Measurements from ENCODE around the gene SUMF2. TPM values are rescaled to one million over a fixed set of nuclear protein-coding genes. Genes with fewer than 3 reads are reported as not detected.
"Not testable (repeated sequence)": the region's sequence is repeated elsewhere in the genome, so short reads cannot be mapped to it uniquely, and the experiment has no call there.

Gene SUMF2
- total RNA-seq, 1 donor from 2014 or later, result 59.3 TPM

DNA sequence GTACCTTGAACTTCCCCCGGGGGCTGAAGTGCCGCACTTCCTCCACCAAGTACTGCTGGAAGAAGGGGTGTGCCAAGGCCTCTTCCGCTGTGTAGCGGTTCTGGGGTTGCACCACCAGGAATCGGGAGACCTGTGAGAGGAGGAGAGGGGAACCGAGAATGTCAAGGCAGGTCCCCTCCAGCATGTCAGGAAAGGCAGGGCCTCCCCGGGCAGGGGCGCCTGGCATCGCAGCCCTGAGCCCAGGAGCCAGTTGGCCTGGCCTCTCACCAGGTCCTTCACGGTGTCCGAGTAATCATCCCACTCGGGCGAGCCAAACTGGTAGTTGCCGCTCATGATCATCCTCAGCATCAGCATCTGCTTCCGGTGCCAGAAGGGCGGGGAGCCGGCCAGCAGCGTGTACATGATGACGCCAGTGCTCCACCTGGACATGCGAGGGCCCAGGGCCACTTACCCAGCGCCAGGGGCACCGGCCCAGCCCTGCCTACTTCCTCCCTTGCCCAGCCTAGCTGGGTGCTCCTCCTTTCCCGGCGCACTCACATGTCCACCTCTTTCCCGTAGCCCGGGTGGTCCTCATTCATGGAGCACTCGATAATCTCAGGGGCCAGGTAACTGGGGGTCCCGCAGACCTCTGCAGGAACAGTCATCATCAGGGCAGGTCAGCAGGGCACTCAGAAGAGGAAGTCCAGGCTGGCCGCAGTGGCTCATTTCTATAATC is 17.7 kb downstream of the SUMF2 start:
- H3K4me3 Mint-ChIP-seq (ENCODE audit: unreplicated experiment), result no peak overlapping the region
- H3K4me1 Mint-ChIP-seq (ENCODE audit: low read depth, unreplicated experiment), result no peaks in the 10 kb centered on the region
- peaks cover 3% of the 10 kb centered on the region for H3K27me3 Mint-ChIP-seq (ENCODE audit: unreplicated experiment)
- H3K27ac Mint-ChIP-seq (ENCODE audit: unreplicated experiment), result no peak overlapping the region
- TF ChIP-seq, protein P1, sequence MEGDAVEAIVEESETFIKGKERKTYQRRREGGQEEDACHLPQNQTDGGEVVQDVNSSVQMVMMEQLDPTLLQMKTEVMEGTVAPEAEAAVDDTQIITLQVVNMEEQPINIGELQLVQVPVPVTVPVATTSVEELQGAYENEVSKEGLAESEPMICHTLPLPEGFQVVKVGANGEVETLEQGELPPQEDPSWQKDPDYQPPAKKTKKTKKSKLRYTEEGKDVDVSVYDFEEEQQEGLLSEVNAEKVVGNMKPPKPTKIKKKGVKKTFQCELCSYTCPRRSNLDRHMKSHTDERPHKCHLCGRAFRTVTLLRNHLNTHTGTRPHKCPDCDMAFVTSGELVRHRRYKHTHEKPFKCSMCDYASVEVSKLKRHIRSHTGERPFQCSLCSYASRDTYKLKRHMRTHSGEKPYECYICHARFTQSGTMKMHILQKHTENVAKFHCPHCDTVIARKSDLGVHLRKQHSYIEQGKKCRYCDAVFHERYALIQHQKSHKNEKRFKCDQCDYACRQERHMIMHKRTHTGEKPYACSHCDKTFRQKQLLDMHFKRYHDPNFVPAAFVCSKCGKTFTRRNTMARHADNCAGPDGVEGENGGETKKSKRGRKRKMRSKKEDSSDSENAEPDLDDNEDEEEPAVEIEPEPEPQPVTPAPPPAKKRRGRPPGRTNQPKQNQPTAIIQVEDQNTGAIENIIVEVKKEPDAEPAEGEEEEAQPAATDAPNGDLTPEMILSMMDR (IDR thresholded peaks at IDR 0.05; ENCODE audit: partially characterized antibody, unreplicated experiment), result no peak
- DNase-seq, result no peak
- H3K36me3 Mint-ChIP-seq (ENCODE audit: unreplicated experiment), result no peaks in the 10 kb centered on the region
- peaks cover 2% of the 10 kb centered on the region for H3K9me3 Mint-ChIP-seq (ENCODE audit: unreplicated experiment)

DNA sequence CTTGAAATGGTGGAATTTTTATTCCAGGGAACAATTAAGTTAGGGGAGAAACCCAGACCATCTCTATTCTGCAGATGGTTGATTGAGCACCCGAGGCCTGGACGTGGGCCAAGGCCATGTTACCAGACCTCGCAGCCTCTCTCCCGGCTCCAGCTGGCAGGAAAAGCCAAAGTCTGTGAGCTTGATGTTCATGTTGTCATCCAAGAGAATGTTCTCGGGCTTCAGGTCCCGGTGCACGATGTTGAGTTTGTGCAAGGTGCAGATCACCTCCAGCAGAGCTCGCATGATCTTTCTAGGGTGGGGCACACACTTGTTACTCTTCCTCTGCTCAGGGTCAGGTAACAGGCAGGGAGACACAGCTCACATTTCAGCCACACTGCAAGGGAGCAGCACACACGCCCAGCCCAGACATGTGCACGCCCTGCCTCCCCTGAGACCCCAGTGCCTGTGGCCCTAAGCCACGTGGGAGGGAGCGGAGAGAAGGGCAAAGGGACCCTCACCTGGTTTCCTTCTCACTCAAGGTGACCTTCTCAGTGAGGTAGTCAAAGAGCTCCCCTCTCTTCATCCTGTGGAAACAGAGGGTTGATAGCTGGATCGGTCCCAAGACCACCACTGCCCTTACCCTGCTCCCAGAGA is 19.2 kb downstream of the SUMF2 start:
- Mint-ChIP-seq H3K36me3 (ENCODE audit: unreplicated experiment) (no peaks in the 10 kb centered on the region), H3K27me3 (ENCODE audit: unreplicated experiment) (peaks cover 3% of the 10 kb centered on the region), H3K4me1 (ENCODE audit: low read depth, unreplicated experiment) (no peaks in the 10 kb centered on the region), H3K4me3 (ENCODE audit: unreplicated experiment) (no peak overlapping the region), H3K27ac (ENCODE audit: unreplicated experiment) (no peak overlapping the region), H3K9me3 (ENCODE audit: unreplicated experiment) (peaks cover 2% of the 10 kb centered on the region)
- TF ChIP-seq, protein P1 (IDR thresholded peaks at IDR 0.05; ENCODE audit: partially characterized antibody, unreplicated experiment), result no peak
- no peak for DNase-seq

DNA sequence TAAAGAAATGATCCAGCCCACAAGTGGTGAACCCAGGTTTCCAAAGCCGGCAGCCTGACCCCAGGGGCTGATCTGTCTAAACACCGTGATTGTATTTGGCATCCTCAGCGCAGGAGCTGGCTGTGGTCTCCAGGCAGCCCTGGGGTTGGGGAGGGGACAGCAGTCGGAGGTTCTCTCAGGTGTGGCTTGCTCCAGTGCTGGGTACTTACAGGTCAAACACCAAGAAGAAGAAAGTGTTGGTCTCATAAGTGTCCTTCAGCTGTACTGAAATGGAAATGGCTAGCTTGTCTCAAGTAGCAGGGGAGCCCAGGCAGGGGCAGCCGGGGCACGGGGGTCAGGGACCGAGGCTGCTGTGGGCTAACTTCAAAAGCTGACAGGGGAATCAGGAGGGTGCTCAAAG is 22.7 kb downstream of the SUMF2 start:
- peaks cover 4% of the 10 kb centered on the region for H3K9me3 Mint-ChIP-seq (ENCODE audit: unreplicated experiment)
- no peaks in the 10 kb centered on the region for H3K36me3 Mint-ChIP-seq (ENCODE audit: unreplicated experiment)
- DNase-seq, result no peak
- H3K4me1 Mint-ChIP-seq (ENCODE audit: low read depth, unreplicated experiment), result no peaks in the 10 kb centered on the region
- H3K27ac Mint-ChIP-seq (ENCODE audit: unreplicated experiment), result no peak overlapping the region
- H3K27me3 Mint-ChIP-seq (ENCODE audit: unreplicated experiment), result no peaks in the 10 kb centered on the region
- H3K4me3 Mint-ChIP-seq (ENCODE audit: unreplicated experiment), result no peak overlapping the region
- TF ChIP-seq, protein P1 (IDR thresholded peaks at IDR 0.05; ENCODE audit: partially characterized antibody, unreplicated experiment), result no peak

DNA sequence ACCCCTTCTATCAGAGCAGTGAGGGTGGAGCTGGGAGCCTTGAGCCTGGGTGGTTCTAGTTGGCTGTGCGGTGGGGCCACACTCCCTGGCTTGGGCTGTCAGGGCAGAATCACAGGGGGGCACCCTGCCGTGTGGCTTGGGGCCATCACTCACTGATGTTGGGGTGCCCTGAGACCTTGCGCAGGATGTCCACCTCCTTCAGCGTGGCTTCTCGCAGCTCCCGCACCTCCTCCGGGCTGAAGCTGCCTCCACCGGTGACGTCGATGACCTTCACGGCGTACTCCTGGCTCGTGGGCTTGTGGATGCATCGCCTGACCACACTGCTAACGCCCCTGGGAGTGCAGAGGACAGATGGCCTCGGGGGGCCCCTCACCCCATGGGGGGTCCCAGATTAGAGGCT is 23.4 kb downstream of the SUMF2 start:
- Mint-ChIP-seq H3K4me1 (ENCODE audit: low read depth, unreplicated experiment) (no peaks in the 10 kb centered on the region), H3K27me3 (ENCODE audit: unreplicated experiment) (no peaks in the 10 kb centered on the region), H3K36me3 (ENCODE audit: unreplicated experiment) (no peaks in the 10 kb centered on the region), H3K27ac (ENCODE audit: unreplicated experiment) (no peak overlapping the region), H3K4me3 (ENCODE audit: unreplicated experiment) (no peak overlapping the region), H3K9me3 (ENCODE audit: unreplicated experiment) (peaks cover 4% of the 10 kb centered on the region)
- DNase-seq, result no peak
- TF ChIP-seq, protein P1 (IDR thresholded peaks at IDR 0.05; ENCODE audit: partially characterized antibody, unreplicated experiment), result no peak

DNA sequence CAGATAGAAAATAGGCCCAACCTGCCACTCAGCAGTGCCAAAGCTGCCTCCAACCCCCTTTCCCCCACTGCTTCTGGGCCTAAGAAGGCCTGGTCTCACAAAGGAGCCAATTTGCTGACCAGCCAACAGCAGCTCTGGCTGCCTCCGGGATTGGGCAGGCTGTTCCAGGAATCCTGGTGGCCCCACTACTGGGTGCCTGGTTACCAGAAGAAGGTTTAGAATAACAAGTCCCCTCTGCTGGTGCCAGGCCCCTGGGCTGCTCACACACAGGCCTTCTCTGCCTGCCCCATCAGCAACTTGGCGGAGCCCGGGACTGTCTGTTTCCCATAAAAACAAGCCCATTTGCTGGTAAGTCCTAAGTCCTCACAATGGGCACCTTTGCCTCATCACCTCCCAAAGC is 27.5 kb downstream of the SUMF2 start:
- peaks cover 5% of the 10 kb centered on the region for H3K9me3 Mint-ChIP-seq (ENCODE audit: unreplicated experiment)
- no peak overlapping the region for H3K4me3 Mint-ChIP-seq (ENCODE audit: unreplicated experiment)
- H3K27ac Mint-ChIP-seq (ENCODE audit: unreplicated experiment), result no peak overlapping the region

DNA sequence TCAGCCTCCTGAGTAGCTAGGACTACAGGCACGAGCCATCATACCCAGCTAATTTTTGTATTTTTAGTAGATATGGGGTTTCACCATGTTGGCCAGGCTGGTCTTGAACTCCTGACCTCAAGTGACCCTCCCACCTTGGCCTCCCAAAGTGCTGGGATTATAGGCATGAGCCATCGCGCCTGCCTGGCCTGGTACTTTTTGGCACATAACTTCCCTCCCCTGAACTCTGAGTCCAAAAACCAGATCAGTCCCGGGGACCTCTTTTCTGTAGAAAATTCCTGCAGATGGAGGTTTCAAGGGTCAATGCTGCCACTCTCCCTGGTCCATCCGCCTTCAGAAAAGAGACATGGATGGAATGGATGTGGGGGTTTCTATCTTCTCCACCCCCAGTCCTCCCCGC is 28.3 kb downstream of the SUMF2 start:
- H3K36me3 Mint-ChIP-seq (ENCODE audit: unreplicated experiment), result not testable (repeated sequence)

More for the DNA sequence above, 27.5 kb downstream of the SUMF2 start:
- Mint-ChIP-seq H3K27me3 (ENCODE audit: unreplicated experiment) (no peaks in the 10 kb centered on the region), H3K36me3 (ENCODE audit: unreplicated experiment) (no peaks in the 10 kb centered on the region), H3K4me1 (ENCODE audit: low read depth, unreplicated experiment) (no peaks in the 10 kb centered on the region)
- no peak for DNase-seq
- TF ChIP-seq, protein P1 (IDR thresholded peaks at IDR 0.05; ENCODE audit: partially characterized antibody, unreplicated experiment), result no peak

More for the DNA sequence above, 28.3 kb downstream of the SUMF2 start:
- H3K4me3 Mint-ChIP-seq (ENCODE audit: unreplicated experiment); H3K27me3 Mint-ChIP-seq (ENCODE audit: unreplicated experiment); H3K27ac Mint-ChIP-seq (ENCODE audit: unreplicated experiment); DNase-seq; H3K9me3 Mint-ChIP-seq (ENCODE audit: unreplicated experiment); H3K4me1 Mint-ChIP-seq (ENCODE audit: low read depth, unreplicated experiment): not testable (repeated sequence)

All from glutamatergic neuron (in vitro differentiated cells).